Measurements from ENCODE around the gene CHTF18. TPM values are rescaled to one million over a fixed set of nuclear protein-coding genes. Genes with fewer than 3 reads are reported as not detected.

Gene CHTF18
- total RNA-seq, 1 donor from 2014 or later, result 14.8 TPM

DNA sequence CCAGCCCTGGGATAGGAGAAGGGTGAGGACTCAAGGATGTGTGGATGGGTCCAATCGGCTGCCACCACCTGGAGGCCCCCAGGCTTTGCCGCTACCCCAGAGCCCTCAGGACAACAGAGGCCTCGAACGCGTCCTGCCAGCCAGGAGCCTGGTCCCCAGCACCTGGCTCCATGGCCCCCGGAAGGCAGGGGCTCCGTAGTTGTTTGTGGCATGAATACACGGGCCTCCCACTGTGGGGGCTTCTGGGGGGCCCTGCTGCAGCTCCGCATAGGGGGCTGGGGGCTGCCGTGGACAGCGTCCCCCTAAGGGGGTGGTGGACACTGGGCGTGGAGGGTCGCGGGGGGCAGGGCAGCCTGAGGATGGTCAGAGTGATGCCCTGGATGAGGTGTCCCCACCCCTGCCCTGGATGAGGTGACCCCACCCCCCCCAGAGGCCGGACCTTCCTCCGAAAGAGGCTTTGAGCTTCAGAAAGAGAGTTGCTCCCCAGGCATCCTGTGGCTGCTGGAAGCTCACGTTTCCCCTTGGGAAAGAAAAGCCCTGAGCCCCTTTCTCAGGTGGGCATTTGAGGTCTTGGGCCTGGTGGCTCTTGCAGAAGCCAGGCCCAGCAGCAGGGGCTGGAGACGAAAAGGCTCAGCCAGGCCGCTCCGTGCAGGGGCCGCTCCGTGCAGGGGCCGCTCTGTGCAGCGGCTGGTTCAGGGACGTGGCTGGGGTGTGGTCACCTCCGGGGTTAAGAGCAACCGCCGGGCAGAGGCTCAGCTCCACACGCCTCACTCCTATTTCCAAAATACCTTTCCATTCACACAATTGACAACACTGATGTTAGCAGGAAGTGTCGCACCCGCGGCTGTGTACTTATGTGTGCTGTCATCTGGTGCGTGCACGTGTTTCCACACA is 52.4 kb downstream of the CHTF18 start:
- no peak overlapping the region for H2AFZ ChIP-seq (ENCODE audit: low read depth, low read length)
- H3K9me3 ChIP-seq (ENCODE audit: insufficient read depth, low read depth, low read length), result peaks cover 6% of the 10 kb centered on the region
- FAIRE-seq (no peak), DNase-seq (ENCODE audit: low read depth) (no peak)
- H3K4me2 ChIP-seq (ENCODE audit: low read length), result no peak overlapping the region
- no peak overlapping the region for H3K4me3 ChIP-seq (ENCODE audit: insufficient read depth, low read depth, low read length)
- Mint-ChIP-seq H3K36me3 (ENCODE audit: low read depth, unreplicated experiment) (peaks cover 4% of the 10 kb centered on the region), H3K4me1 (ENCODE audit: low read depth, unreplicated experiment) (no peaks in the 10 kb centered on the region), H3K9me3 (ENCODE audit: unreplicated experiment) (peaks cover 28% of the 10 kb centered on the region), H3K4me3 (ENCODE audit: unreplicated experiment) (no peak overlapping the region), H3K27ac (ENCODE audit: unreplicated experiment) (no peak overlapping the region), H3K27me3 (ENCODE audit: low read depth, unreplicated experiment) (peaks cover 21% of the 10 kb centered on the region)
- H3K4me1 ChIP-seq (ENCODE audit: insufficient read depth, low read length), result no peaks in the 10 kb centered on the region
- no peaks in the 10 kb centered on the region for H3K36me3 ChIP-seq (ENCODE audit: insufficient read depth, low read length)
- no peak overlapping the region for H3K9ac ChIP-seq (ENCODE audit: low read length)
- no peaks in the 10 kb centered on the region for H3K79me2 ChIP-seq (ENCODE audit: insufficient read depth, low read length)
- H3K27ac ChIP-seq (ENCODE audit: low read depth, low read length), result no peak overlapping the region
- TF ChIP-seq, protein P1, sequence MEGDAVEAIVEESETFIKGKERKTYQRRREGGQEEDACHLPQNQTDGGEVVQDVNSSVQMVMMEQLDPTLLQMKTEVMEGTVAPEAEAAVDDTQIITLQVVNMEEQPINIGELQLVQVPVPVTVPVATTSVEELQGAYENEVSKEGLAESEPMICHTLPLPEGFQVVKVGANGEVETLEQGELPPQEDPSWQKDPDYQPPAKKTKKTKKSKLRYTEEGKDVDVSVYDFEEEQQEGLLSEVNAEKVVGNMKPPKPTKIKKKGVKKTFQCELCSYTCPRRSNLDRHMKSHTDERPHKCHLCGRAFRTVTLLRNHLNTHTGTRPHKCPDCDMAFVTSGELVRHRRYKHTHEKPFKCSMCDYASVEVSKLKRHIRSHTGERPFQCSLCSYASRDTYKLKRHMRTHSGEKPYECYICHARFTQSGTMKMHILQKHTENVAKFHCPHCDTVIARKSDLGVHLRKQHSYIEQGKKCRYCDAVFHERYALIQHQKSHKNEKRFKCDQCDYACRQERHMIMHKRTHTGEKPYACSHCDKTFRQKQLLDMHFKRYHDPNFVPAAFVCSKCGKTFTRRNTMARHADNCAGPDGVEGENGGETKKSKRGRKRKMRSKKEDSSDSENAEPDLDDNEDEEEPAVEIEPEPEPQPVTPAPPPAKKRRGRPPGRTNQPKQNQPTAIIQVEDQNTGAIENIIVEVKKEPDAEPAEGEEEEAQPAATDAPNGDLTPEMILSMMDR (IDR thresholded peaks at IDR 0.05; ENCODE audit: insufficient read depth, low read depth, low read length), result no peak
- no peak for TF ChIP-seq EZH2 (IDR thresholded peaks at IDR 0.05; ENCODE audit: insufficient read depth, low read length)
- H4K20me1 ChIP-seq (ENCODE audit: insufficient read depth, low read length), result no peaks in the 10 kb centered on the region
- no peaks in the 10 kb centered on the region for H3K27me3 ChIP-seq (ENCODE audit: insufficient read depth, low read length)

DNA sequence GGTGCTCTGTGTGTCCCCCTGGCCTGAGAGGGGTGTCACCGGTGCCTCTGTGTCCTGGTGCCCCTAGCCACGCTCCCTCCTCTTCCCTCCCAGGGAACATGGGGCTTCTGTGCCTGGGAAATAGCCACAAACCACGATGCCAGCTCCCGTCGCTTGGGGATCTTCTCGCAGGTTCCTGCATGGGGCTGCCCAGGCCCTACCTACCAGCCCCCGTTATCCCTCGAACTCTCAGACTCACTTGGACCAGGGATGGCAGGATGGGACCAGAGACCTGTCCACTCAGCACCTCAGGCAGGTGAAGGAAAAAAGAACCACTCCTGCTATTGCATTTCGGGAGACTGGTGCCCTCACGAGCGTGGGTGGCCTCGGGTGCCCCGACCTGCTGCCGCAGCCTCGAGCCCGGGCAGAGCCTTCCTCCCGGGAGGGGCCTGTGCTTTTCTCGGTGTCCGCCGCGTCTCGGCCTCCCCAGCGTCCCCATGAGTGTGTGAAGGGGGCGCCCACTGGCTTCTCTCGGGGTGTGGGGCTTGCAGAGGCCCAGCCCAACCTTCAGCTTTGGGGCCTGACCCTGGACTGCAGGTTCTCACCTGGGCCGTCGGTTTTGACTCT is 53.1 kb downstream of the CHTF18 start:
- Histone ChIP-seq H3K4me1 (ENCODE audit: insufficient read depth, low read length) (no peaks in the 10 kb centered on the region), H2AFZ (ENCODE audit: low read depth, low read length) (no peak overlapping the region), H3K4me2 (ENCODE audit: low read length) (no peak overlapping the region), H3K9ac (ENCODE audit: low read length) (no peak overlapping the region), H3K4me3 (ENCODE audit: insufficient read depth, low read depth, low read length) (no peak overlapping the region), H3K27ac (ENCODE audit: low read depth, low read length) (no peak overlapping the region), H4K20me1 (ENCODE audit: insufficient read depth, low read length) (no peaks in the 10 kb centered on the region), H3K79me2 (ENCODE audit: insufficient read depth, low read length) (no peaks in the 10 kb centered on the region), H3K9me3 (ENCODE audit: insufficient read depth, low read depth, low read length) (no peaks in the 10 kb centered on the region), H3K36me3 (ENCODE audit: insufficient read depth, low read length) (no peaks in the 10 kb centered on the region), H3K27me3 (ENCODE audit: insufficient read depth, low read length) (no peaks in the 10 kb centered on the region)
- H3K9me3 Mint-ChIP-seq (ENCODE audit: unreplicated experiment), result peaks cover 20% of the 10 kb centered on the region
- no peak overlapping the region for H3K4me3 Mint-ChIP-seq (ENCODE audit: unreplicated experiment)
- no peak for DNase-seq (ENCODE audit: low read depth)
- H3K36me3 Mint-ChIP-seq (ENCODE audit: low read depth, unreplicated experiment), result peaks cover 1% of the 10 kb centered on the region
- TF ChIP-seq, protein P1 (IDR thresholded peaks at IDR 0.05; ENCODE audit: insufficient read depth, low read depth, low read length), result no peak
- no peak for TF ChIP-seq EZH2 (IDR thresholded peaks at IDR 0.05; ENCODE audit: insufficient read depth, low read length)
- FAIRE-seq, result no peak
- no peak overlapping the region for H3K27ac Mint-ChIP-seq (ENCODE audit: unreplicated experiment)
- peaks cover 25% of the 10 kb centered on the region for H3K27me3 Mint-ChIP-seq (ENCODE audit: low read depth, unreplicated experiment)
- H3K4me1 Mint-ChIP-seq (ENCODE audit: low read depth, unreplicated experiment), result no peaks in the 10 kb centered on the region
